ENCODE measurements around the gene TMEM209.
A peak's percentile ranks its signal among the peaks of the same experiment; 100 is the strongest.
"Not testable (repeated sequence)": the region's sequence is repeated elsewhere in the genome, so short reads cannot be mapped to it uniquely, and the experiment has no call there.

Gene TMEM209

GRCh38 chr7:130162196-130162595 is 43.0 kb downstream of the TMEM209 start:
- no peak for DNase-seq (ENCODE audit: low read depth in 2 of 2)

GRCh38 chr7:130160455-130160854 is 44.8 kb downstream of the TMEM209 start:
- DNase-seq (ENCODE audit: low read depth in 2 of 2): no peak

- DNase-seq (ENCODE audit: low read depth in 2 of 2): no peak
Measured at GRCh38 chr7:130160023-130160422, 45.2 kb downstream of the TMEM209 start.

- no peak for DNase-seq (ENCODE audit: low read depth in 2 of 2)
Measured at GRCh38 chr7:130157700-130158099, 47.5 kb downstream of the TMEM209 start.

- DNase-seq (ENCODE audit: low read depth in 2 of 2): no peak
Measured at GRCh38 chr7:130156140-130156539, 49.1 kb downstream of the TMEM209 start.

- DNase-seq (ENCODE audit: low read depth in 2 of 2): no peak
Measured at GRCh38 chr7:130154501-130155317, 50.5 kb downstream of the TMEM209 start.

GRCh38 chr7:130154131-130154500 is 51.1 kb downstream of the TMEM209 start:
- DNase-seq (ENCODE audit: low read depth in 2 of 2): no peak

- no peak for DNase-seq (ENCODE audit: low read depth in 2 of 2)
Measured at GRCh38 chr7:130153211-130153908, 51.8 kb downstream of the TMEM209 start.

GRCh38 chr7:130152493-130153210 is 52.6 kb downstream of the TMEM209 start:
- no peak for DNase-seq (ENCODE audit: low read depth in 2 of 2)

- DNase-seq (ENCODE audit: low read depth in 2 of 2): peak in 1 of 2 donors; percentile 26
Measured at GRCh38 chr7:130151591-130152492, 53.4 kb downstream of the TMEM209 start.

- DNase-seq (ENCODE audit: low read depth in 2 of 2): no peak
Measured at GRCh38 chr7:130150587-130150986, 54.6 kb downstream of the TMEM209 start.

GRCh38 chr7:130149281-130150139 is 55.7 kb downstream of the TMEM209 start:
- DNase-seq (ENCODE audit: low read depth in 2 of 2): no peak

GRCh38 chr7:130148561-130148960 is 56.6 kb downstream of the TMEM209 start:
- no peak for DNase-seq (ENCODE audit: low read depth in 2 of 2)

GRCh38 chr7:130147710-130148325 is 57.4 kb downstream of the TMEM209 start:
- DNase-seq (ENCODE audit: low read depth in 2 of 2): no peak

GRCh38 chr7:130146693-130147405 is 58.4 kb downstream of the TMEM209 start:
- no peak for DNase-seq (ENCODE audit: low read depth in 2 of 2)

GRCh38 chr7:130146142-130146541 is 59.1 kb downstream of the TMEM209 start:
- DNase-seq (ENCODE audit: low read depth in 2 of 2): not testable (repeated sequence)

GRCh38 chr7:130145424-130146100 is 59.6 kb downstream of the TMEM209 start:
- DNase-seq (ENCODE audit: low read depth in 2 of 2): no peak

GRCh38 chr7:130144312-130145171 is 60.7 kb downstream of the TMEM209 start:
- no peak for DNase-seq (ENCODE audit: low read depth in 2 of 2)

Data from stimulated activated CD8-positive, alpha-beta memory T cell treated with anti-CD3 and anti-CD28 coated beads, Interleukin-15, amount 100 ng/mL, for 48 hours (primary cell).